NT2/D1 (cell line): ENCODE data around the gene ABR.

Source experiments
- SUZ12 ChIP-seq: IDR thresholded peaks from 2 replicates; pipeline ENCODE4 v1.6.1; 2011; ENCODE audit not compliant: insufficient read length, insufficient read depth; ENCODE audit errors: extremely low read depth
- YY1 ChIP-seq: IDR thresholded peaks from 2 replicates; pipeline ENCODE4 v1.6.1; 2011; ENCODE audit not compliant: insufficient read length, insufficient read depth
- ZNF274 ChIP-seq: IDR thresholded peaks from 2 replicates; pipeline ENCODE4 v1.6.1; 2011; ENCODE audit warnings: mild to moderate bottlenecking, low read depth, low read length

DNA sequence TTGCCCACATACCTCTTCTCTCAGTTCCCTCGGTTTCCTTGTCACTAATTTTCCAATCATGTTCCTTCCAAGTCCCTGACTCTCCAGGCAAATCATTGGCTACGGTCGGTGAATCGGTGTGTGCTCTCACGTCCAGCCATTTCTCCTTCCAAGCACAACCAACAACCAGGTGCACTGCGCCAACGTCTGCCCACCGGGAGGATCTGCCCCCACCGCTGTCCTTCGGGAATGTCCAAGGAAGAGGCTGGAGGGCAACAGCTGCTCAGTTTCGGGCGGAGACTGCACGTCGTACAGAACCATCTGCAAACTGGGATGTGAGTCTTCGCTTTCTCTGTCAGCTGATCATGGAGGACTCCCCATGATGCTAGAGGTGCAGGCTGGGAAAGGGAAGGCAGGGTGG is 191.8 kb downstream of the ABR start:
- TF ChIP-seq YY1 (no peak), SUZ12 (no peak), ZNF274 (no peak)
